ENCODE results near the gene TMEM61.

GRCh38 chr1:54987919-54988705 lies 7.7 kb downstream of the TMEM61 start:
- no peak for TF ChIP-seq CTCF (IDR thresholded peaks at IDR 0.05)
- no peak for TF ChIP-seq EP300 (IDR thresholded peaks at IDR 0.05)
- no peak for TF ChIP-seq POLR2AphosphoS5 (IDR thresholded peaks at IDR 0.05)

Measured in upper lobe of left lung (tissue), 4 donors.